ENCODE results near the gene SYNE4.

- TF ChIP-seq EZH2 (IDR thresholded peaks at IDR 0.05) (no peak), POLR2AphosphoS5 (IDR thresholded peaks at IDR 0.05; ENCODE audit: borderline replicate concordance, low read depth, low read length) (no peak), FOXP2 (optimal IDR thresholded peaks at IDR 0.05; ENCODE audit: control extremely low read depth, extremely low read length, insufficient read depth) (no peak)
Measured at GRCh38 chr19:36010402-36010801, 1.8 kb upstream of the SYNE4 start.
